Measurements from ENCODE around the gene USF1. TPM values are rescaled to one million over a fixed set of nuclear protein-coding genes. Genes with fewer than 3 reads are reported as not detected.

USF1 gene
- total and polyA plus RNA-seq, 4 donors: 19.2 to 43.5 (median 27.2) TPM

DNA sequence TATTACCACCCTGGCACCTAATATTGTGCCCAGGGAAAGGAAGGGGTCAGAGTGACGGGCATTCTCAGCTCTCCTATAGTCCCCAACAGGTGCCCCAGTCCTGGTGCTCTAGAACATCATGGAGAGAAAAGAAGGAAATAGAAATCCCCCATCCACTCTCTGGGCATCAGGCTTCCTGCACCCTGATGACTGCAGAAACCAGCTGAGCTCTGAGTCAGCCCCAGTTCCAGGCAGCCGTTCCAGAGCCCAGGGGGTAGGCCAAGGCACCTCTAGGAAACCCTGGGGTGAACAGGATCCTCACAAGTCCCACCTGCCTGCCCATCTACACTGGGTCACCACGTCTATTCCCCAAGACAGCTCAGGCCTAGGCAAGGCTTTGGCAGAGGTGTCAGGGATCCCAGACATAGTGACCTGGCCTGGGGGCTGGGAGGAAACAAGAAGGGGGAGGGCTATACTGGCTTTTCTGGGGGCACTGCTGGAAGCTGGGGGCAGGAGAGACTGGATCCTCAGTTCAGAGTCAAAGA, 42.9 kb upstream of the USF1 start:
- Histone ChIP-seq H3K36me3 (ENCODE audit: control insufficient read depth in 4 of 4, insufficient read depth in 3 of 4, low read depth in 1 of 4, low read length in 3 of 4) (no peaks in the 10 kb centered on the region), H3K9me3 (ENCODE audit: control insufficient read depth in 4 of 4, low read length in 3 of 4) (no peaks in the 10 kb centered on the region), H3K27me3 (ENCODE audit: control insufficient read depth in 4 of 4, insufficient read depth in 4 of 4, low read length in 3 of 4) (no peaks in the 10 kb centered on the region), H3K27ac (ENCODE audit: low read depth in 1 of 2, low read length in 2 of 2) (no peak overlapping the region), H3K4me1 (ENCODE audit: control insufficient read depth in 4 of 4, insufficient read depth in 4 of 4, low read length in 3 of 4) (peaks cover 0 to 1% (median 0%) of the 10 kb centered on the region in 4 donors), H3K9ac (ENCODE audit: low read depth in 1 of 2, low read length in 2 of 2) (no peak overlapping the region), H3K4me3 (ENCODE audit: low read depth in 1 of 3, low read length in 3 of 3) (no peak overlapping the region)
- no peak for TF ChIP-seq HNF4A (conservative IDR thresholded peaks at IDR 0.05)
- TF ChIP-seq MAX (IDR thresholded peaks at IDR 0.05): no peak
- TF ChIP-seq RXRA (IDR thresholded peaks at IDR 0.05): no peak
- no peak for TF ChIP-seq FOXA1 (IDR thresholded peaks at IDR 0.05)
- no peak for TF ChIP-seq SP1 (IDR thresholded peaks at IDR 0.05)
- TF ChIP-seq, protein P1, sequence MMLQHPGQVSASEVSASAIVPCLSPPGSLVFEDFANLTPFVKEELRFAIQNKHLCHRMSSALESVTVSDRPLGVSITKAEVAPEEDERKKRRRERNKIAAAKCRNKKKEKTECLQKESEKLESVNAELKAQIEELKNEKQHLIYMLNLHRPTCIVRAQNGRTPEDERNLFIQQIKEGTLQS (IDR thresholded peaks at IDR 0.05): no peak
- TF ChIP-seq HNF4G (IDR thresholded peaks at IDR 0.05): no peak
- no peak for TF ChIP-seq EGR1 (IDR thresholded peaks at IDR 0.05; ENCODE audit: low read depth in 2 of 2)
- TF ChIP-seq RAD21 (IDR thresholded peaks at IDR 0.05): no peak
- no peak for TF ChIP-seq CTCF (IDR thresholded peaks at IDR 0.05; ENCODE audit: low read depth, low read length, missing input control)
- no peak for TF ChIP-seq ZBTB33 (IDR thresholded peaks at IDR 0.05)
- no peak for TF ChIP-seq FOXA2 (IDR thresholded peaks at IDR 0.05)
- TF ChIP-seq, protein P2, sequence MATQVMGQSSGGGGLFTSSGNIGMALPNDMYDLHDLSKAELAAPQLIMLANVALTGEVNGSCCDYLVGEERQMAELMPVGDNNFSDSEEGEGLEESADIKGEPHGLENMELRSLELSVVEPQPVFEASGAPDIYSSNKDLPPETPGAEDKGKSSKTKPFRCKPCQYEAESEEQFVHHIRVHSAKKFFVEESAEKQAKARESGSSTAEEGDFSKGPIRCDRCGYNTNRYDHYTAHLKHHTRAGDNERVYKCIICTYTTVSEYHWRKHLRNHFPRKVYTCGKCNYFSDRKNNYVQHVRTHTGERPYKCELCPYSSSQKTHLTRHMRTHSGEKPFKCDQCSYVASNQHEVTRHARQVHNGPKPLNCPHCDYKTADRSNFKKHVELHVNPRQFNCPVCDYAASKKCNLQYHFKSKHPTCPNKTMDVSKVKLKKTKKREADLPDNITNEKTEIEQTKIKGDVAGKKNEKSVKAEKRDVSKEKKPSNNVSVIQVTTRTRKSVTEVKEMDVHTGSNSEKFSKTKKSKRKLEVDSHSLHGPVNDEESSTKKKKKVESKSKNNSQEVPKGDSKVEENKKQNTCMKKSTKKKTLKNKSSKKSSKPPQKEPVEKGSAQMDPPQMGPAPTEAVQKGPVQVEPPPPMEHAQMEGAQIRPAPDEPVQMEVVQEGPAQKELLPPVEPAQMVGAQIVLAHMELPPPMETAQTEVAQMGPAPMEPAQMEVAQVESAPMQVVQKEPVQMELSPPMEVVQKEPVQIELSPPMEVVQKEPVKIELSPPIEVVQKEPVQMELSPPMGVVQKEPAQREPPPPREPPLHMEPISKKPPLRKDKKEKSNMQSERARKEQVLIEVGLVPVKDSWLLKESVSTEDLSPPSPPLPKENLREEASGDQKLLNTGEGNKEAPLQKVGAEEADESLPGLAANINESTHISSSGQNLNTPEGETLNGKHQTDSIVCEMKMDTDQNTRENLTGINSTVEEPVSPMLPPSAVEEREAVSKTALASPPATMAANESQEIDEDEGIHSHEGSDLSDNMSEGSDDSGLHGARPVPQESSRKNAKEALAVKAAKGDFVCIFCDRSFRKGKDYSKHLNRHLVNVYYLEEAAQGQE (IDR thresholded peaks at IDR 0.05): no peak
- TF ChIP-seq GABPA (IDR thresholded peaks at IDR 0.05 in 1 of 2, conservative IDR thresholded peaks at IDR 0.05 in 1 of 2): no peak
- TF ChIP-seq YY1 (IDR thresholded peaks at IDR 0.05): no peak
- TF ChIP-seq JUND (IDR thresholded peaks at IDR 0.05): no peak
- TF ChIP-seq NR2F2 (IDR thresholded peaks at IDR 0.05): no peak
- TF ChIP-seq TAF1 (conservative IDR thresholded peaks at IDR 0.05): no peak
- 84% methylated on average over 3 of the region's 3 CpGs for WGBS
- DNase-seq (ENCODE audit: low spot score): no peak

Data from liver (tissue), 9 donors.